ENCODE results near the gene ARHGAP6.

Gene ARHGAP6

GRCh38 chrX:11665168-11666111, at the start of gene ARHGAP6:
ARHGAP6 (minus strand) TSS chrX:11665920; CDS start chrX:11664828, 1,092 bp downstream.
- no peak for DNase-seq

- no peak for DNase-seq
These were observed 39.2 kb upstream of the ARHGAP6 start for GRCh38 chrX:11704725-11705495.

- no peak for DNase-seq
These were observed 38.1 kb upstream of the ARHGAP6 start for GRCh38 chrX:11703855-11704254.

GRCh38 chrX:11702965-11703631, 37.4 kb upstream of the ARHGAP6 start:
- DNase-seq: no peak

GRCh38 chrX:11702420-11702819, 36.7 kb upstream of the ARHGAP6 start:
- DNase-seq: no peak

- no peak for DNase-seq
These were observed 33.0 kb upstream of the ARHGAP6 start for GRCh38 chrX:11698702-11699101.

GRCh38 chrX:11688201-11688600, 22.5 kb upstream of the ARHGAP6 start:
- no peak for DNase-seq

- no peak for DNase-seq
These were observed 21.4 kb upstream of the ARHGAP6 start for GRCh38 chrX:11687157-11687556.

- no peak for DNase-seq
These were observed 17.3 kb upstream of the ARHGAP6 start for GRCh38 chrX:11683057-11683456.

GRCh38 chrX:11678158-11678557, 12.4 kb upstream of the ARHGAP6 start:
- no peak for DNase-seq

GRCh38 chrX:11672213-11672612, 6.5 kb upstream of the ARHGAP6 start:
- no peak for DNase-seq

GRCh38 chrX:11670316-11670715, 4.6 kb upstream of the ARHGAP6 start:
- no peak for DNase-seq

GRCh38 chrX:11666952-11667685, 1.4 kb upstream of the ARHGAP6 start:
- DNase-seq: no peak

- no peak for DNase-seq
These were observed 444 bp upstream of the ARHGAP6 start for GRCh38 chrX:11666164-11666563.

GRCh38 chrX:11664211-11665167, 1.2 kb downstream of the ARHGAP6 start:
- DNase-seq: no peak

GRCh38 chrX:11663875-11664210, 1.9 kb downstream of the ARHGAP6 start:
- no peak for DNase-seq

GRCh38 chrX:11655282-11656015, 10.3 kb downstream of the ARHGAP6 start:
- DNase-seq: no peak

GRCh38 chrX:11648705-11649519, 16.8 kb downstream of the ARHGAP6 start:
- DNase-seq: no peak

- no peak for DNase-seq
These were observed 18.6 kb downstream of the ARHGAP6 start for GRCh38 chrX:11647138-11647537.
